Erythroblast (primary cell): ENCODE results near the gene PHACTR2.

Experiments used
- GATA1 ChIP-seq: IDR thresholded peaks from 2 replicates; pipeline ENCODE4 v1.6.1; 2011; ENCODE audit warnings: low read depth, mild to moderate bottlenecking, control low read depth, low read length, moderate library complexity
- POLR2A ChIP-seq: IDR thresholded peaks from 2 replicates; pipeline ENCODE4 v1.6.1; 2011; ENCODE audit warnings: mild to moderate bottlenecking, low read length

DNA sequence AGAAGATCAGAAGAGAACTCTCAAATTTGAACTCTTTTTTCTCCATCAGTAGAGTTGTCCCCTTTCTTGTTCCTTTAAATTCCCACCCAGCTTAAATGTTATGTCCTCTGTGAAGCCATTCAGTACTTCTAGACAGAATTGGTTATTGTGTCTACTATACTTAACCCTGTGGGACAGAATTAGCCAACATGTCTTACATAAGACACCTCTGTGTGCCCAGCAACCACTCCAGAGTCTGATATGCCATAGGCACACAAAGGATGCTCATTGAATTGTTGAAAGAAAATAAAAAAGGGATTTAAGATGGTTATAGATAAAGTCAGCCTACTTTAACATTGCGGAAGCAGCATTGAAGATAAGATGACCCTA lies 88.4 kb downstream of the PHACTR2 start:
- TF ChIP-seq POLR2A (no peak), GATA1 (no peak)
